ENCODE results near the gene JMJD1C.

The JMJD1C gene

GRCh38 chr10:63319231-63319630 lies 146.5 kb downstream of the JMJD1C start:
- Histone ChIP-seq H3K14ac (ENCODE audit: low read length) (no peak overlapping the region), H2BK5ac (ENCODE audit: low read length) (no peak overlapping the region), H2AFZ (ENCODE audit: low read length) (no peak overlapping the region), H3K9me3 (replicated peaks in 1 of 2; ENCODE audit: control insufficient read depth in 2 of 2, insufficient read depth in 1 of 2, low read depth in 1 of 2, low read length in 2 of 2) (peaks cover 0 to 6% of the 10 kb centered on the region in 2 donors), H3K23ac (ENCODE audit: low read depth, low read length, poor library complexity) (no peak overlapping the region), H3K4me3 (ENCODE audit: low read length in 2 of 2) (no peak overlapping the region), H3K27me3 (ENCODE audit: control insufficient read depth in 3 of 3, insufficient read depth in 3 of 3, low read depth in 1 of 3, low read length in 3 of 3) (no peaks in the 10 kb centered on the region), H2AK5ac (ENCODE audit: low read depth, low read length) (no peak overlapping the region), H3K9ac (ENCODE audit: low read depth, low read length, poor library complexity) (no peak overlapping the region), H3K36me3 (replicated peaks in 1 of 2; ENCODE audit: control insufficient read depth in 2 of 2, insufficient read depth in 2 of 2, low read length in 2 of 2) (peaks cover 0 to 5% of the 10 kb centered on the region in 2 donors), H4K91ac (ENCODE audit: low read depth, low read length, poor library complexity) (no peak overlapping the region), H3K27ac (replicated peaks; ENCODE audit: low read length) (no peak overlapping the region), H3K4ac (ENCODE audit: low read length) (no peak overlapping the region), H2BK15ac (ENCODE audit: low read length) (no peak overlapping the region), H3K4me1 (ENCODE audit: control insufficient read depth in 2 of 2, insufficient read depth in 1 of 2, low read depth in 1 of 2, low read length in 2 of 2) (peaks cover 3 to 7% of the 10 kb centered on the region in 2 donors), H4K8ac (ENCODE audit: low read depth, low read length) (no peak overlapping the region), H3K4me2 (ENCODE audit: insufficient read depth, low read length, poor library complexity, severe bottlenecking) (no peak overlapping the region), H2BK120ac (ENCODE audit: low read depth, low read length) (no peak overlapping the region), H2BK12ac (ENCODE audit: low read length) (no peak overlapping the region), H3K18ac (ENCODE audit: low read length) (no peak overlapping the region), H3K79me1 (ENCODE audit: low read depth, low read length) (peaks cover 3% of the 10 kb centered on the region)
- no peak for DNase-seq (ENCODE audit: low spot score)
- no CpG with 5 or more reads among the region's 3 CpGs for WGBS, 2 donors (ENCODE audit: extremely low coverage in 2 of 2, insufficient read length in 2 of 2, insufficient replicate concordance in 1 of 2)

- no peak overlapping the region for H3K9ac ChIP-seq (ENCODE audit: low read depth, low read length, poor library complexity)
These were observed 147.3 kb downstream of the JMJD1C start for GRCh38 chr10:63318491-63318890.

GRCh38 chr10:63314020-63314419 lies 151.8 kb downstream of the JMJD1C start:
- no peak overlapping the region for H3K4me2 ChIP-seq (ENCODE audit: insufficient read depth, low read length, poor library complexity, severe bottlenecking)
- H2BK5ac ChIP-seq (ENCODE audit: low read length): no peak overlapping the region
- H2BK12ac ChIP-seq (ENCODE audit: low read length): no peak overlapping the region
- no peak overlapping the region for H3K4me3 ChIP-seq (ENCODE audit: low read length in 2 of 2)
- no peak overlapping the region for H4K8ac ChIP-seq (ENCODE audit: low read depth, low read length)
- H3K14ac ChIP-seq (ENCODE audit: low read length): no peak overlapping the region
- H3K27ac ChIP-seq (replicated peaks; ENCODE audit: low read length): no peak overlapping the region
- H2AK5ac ChIP-seq (ENCODE audit: low read depth, low read length): no peak overlapping the region
- H3K9ac ChIP-seq (ENCODE audit: low read depth, low read length, poor library complexity): no peak overlapping the region
- H3K4me1 ChIP-seq (ENCODE audit: control insufficient read depth in 2 of 2, insufficient read depth in 1 of 2, low read depth in 1 of 2, low read length in 2 of 2): no peaks in the 10 kb centered on the region
- peaks cover 3% of the 10 kb centered on the region for H3K79me1 ChIP-seq (ENCODE audit: low read depth, low read length)
- H3K9me3 ChIP-seq (replicated peaks in 1 of 2; ENCODE audit: control insufficient read depth in 2 of 2, insufficient read depth in 1 of 2, low read depth in 1 of 2, low read length in 2 of 2): no peaks in the 10 kb centered on the region
- no peak overlapping the region for H2AFZ ChIP-seq (ENCODE audit: low read length)
- H2BK120ac ChIP-seq (ENCODE audit: low read depth, low read length): no peak overlapping the region
- DNase-seq (ENCODE audit: low spot score): no peak
- H3K4ac ChIP-seq (ENCODE audit: low read length): no peak overlapping the region
- no CpG with 5 or more reads among the region's 1 CpG for WGBS, 2 donors (ENCODE audit: extremely low coverage in 2 of 2, insufficient read length in 2 of 2, insufficient replicate concordance in 1 of 2)
- no peak overlapping the region for H3K23ac ChIP-seq (ENCODE audit: low read depth, low read length, poor library complexity)
- no peak overlapping the region for H4K91ac ChIP-seq (ENCODE audit: low read depth, low read length, poor library complexity)
- H3K27me3 ChIP-seq (ENCODE audit: control insufficient read depth in 3 of 3, insufficient read depth in 3 of 3, low read depth in 1 of 3, low read length in 3 of 3): no peaks in the 10 kb centered on the region
- H3K18ac ChIP-seq (ENCODE audit: low read length): no peak overlapping the region
- no peak overlapping the region for H2BK15ac ChIP-seq (ENCODE audit: low read length)
- peaks cover 0 to 5% of the 10 kb centered on the region in 2 donors for H3K36me3 ChIP-seq (replicated peaks in 1 of 2; ENCODE audit: control insufficient read depth in 2 of 2, insufficient read depth in 2 of 2, low read length in 2 of 2)

More at GRCh38 chr10:63318491-63318890, 147.3 kb downstream of the JMJD1C start:
- H2BK15ac ChIP-seq (ENCODE audit: low read length): no peak overlapping the region
- peaks cover 0 to 8% of the 10 kb centered on the region in 2 donors for H3K36me3 ChIP-seq (replicated peaks in 1 of 2; ENCODE audit: control insufficient read depth in 2 of 2, insufficient read depth in 2 of 2, low read length in 2 of 2)
- no peak overlapping the region for H2BK120ac ChIP-seq (ENCODE audit: low read depth, low read length)
- peaks cover 3% of the 10 kb centered on the region for H3K79me1 ChIP-seq (ENCODE audit: low read depth, low read length)
- H3K18ac ChIP-seq (ENCODE audit: low read length): no peak overlapping the region
- WGBS, 2 donors (ENCODE audit: extremely low coverage in 2 of 2, insufficient read length in 2 of 2, insufficient replicate concordance in 1 of 2): no CpG with 5 or more reads among the region's 3 CpGs
- H3K4me2 ChIP-seq (ENCODE audit: insufficient read depth, low read length, poor library complexity, severe bottlenecking): no peak overlapping the region
- no peak overlapping the region for H3K14ac ChIP-seq (ENCODE audit: low read length)
- H3K23ac ChIP-seq (ENCODE audit: low read depth, low read length, poor library complexity): no peak overlapping the region
- H3K27ac ChIP-seq (replicated peaks; ENCODE audit: low read length): no peak overlapping the region
- H2AFZ ChIP-seq (ENCODE audit: low read length): no peak overlapping the region
- H3K4me1 ChIP-seq (ENCODE audit: control insufficient read depth in 2 of 2, insufficient read depth in 1 of 2, low read depth in 1 of 2, low read length in 2 of 2): peaks cover 3 to 7% of the 10 kb centered on the region in 2 donors
- H3K27me3 ChIP-seq (ENCODE audit: control insufficient read depth in 3 of 3, insufficient read depth in 3 of 3, low read depth in 1 of 3, low read length in 3 of 3): no peaks in the 10 kb centered on the region
- DNase-seq (ENCODE audit: low spot score): no peak
- H2BK5ac ChIP-seq (ENCODE audit: low read length): no peak overlapping the region
- no peak overlapping the region for H2BK12ac ChIP-seq (ENCODE audit: low read length)
- H4K91ac ChIP-seq (ENCODE audit: low read depth, low read length, poor library complexity): no peak overlapping the region
- H4K8ac ChIP-seq (ENCODE audit: low read depth, low read length): no peak overlapping the region
- no peak overlapping the region for H3K4ac ChIP-seq (ENCODE audit: low read length)
- H3K9me3 ChIP-seq (replicated peaks in 1 of 2; ENCODE audit: control insufficient read depth in 2 of 2, insufficient read depth in 1 of 2, low read depth in 1 of 2, low read length in 2 of 2): peaks cover 0 to 6% of the 10 kb centered on the region in 2 donors
- H3K4me3 ChIP-seq (ENCODE audit: low read length in 2 of 2): no peak overlapping the region
- no peak overlapping the region for H2AK5ac ChIP-seq (ENCODE audit: low read depth, low read length)

GRCh38 chr10:63313066-63313717 lies 152.6 kb downstream of the JMJD1C start:
- no peak overlapping the region for H2BK12ac ChIP-seq (ENCODE audit: low read length)
- peaks cover 3% of the 10 kb centered on the region for H3K79me1 ChIP-seq (ENCODE audit: low read depth, low read length)
- no peak overlapping the region for H3K4me3 ChIP-seq (ENCODE audit: low read length in 2 of 2)
- H3K27me3 ChIP-seq (ENCODE audit: control insufficient read depth in 3 of 3, insufficient read depth in 3 of 3, low read depth in 1 of 3, low read length in 3 of 3): no peaks in the 10 kb centered on the region
- H3K14ac ChIP-seq (ENCODE audit: low read length): no peak overlapping the region
- no peak overlapping the region for H2AFZ ChIP-seq (ENCODE audit: low read length)
- no peaks in the 10 kb centered on the region for H3K9me3 ChIP-seq (replicated peaks in 1 of 2; ENCODE audit: control insufficient read depth in 2 of 2, insufficient read depth in 1 of 2, low read depth in 1 of 2, low read length in 2 of 2)
- no peak overlapping the region for H2BK120ac ChIP-seq (ENCODE audit: low read depth, low read length)
- H3K36me3 ChIP-seq (replicated peaks in 1 of 2; ENCODE audit: control insufficient read depth in 2 of 2, insufficient read depth in 2 of 2, low read length in 2 of 2): peaks cover 0 to 5% of the 10 kb centered on the region in 2 donors
- H3K4me1 ChIP-seq (ENCODE audit: control insufficient read depth in 2 of 2, insufficient read depth in 1 of 2, low read depth in 1 of 2, low read length in 2 of 2): no peaks in the 10 kb centered on the region
- no peak overlapping the region for H3K18ac ChIP-seq (ENCODE audit: low read length)
- no peak overlapping the region for H4K91ac ChIP-seq (ENCODE audit: low read depth, low read length, poor library complexity)
- H2AK5ac ChIP-seq (ENCODE audit: low read depth, low read length): no peak overlapping the region
- no peak overlapping the region for H3K4me2 ChIP-seq (ENCODE audit: insufficient read depth, low read length, poor library complexity, severe bottlenecking)
- H3K23ac ChIP-seq (ENCODE audit: low read depth, low read length, poor library complexity): no peak overlapping the region
- no peak overlapping the region for H2BK15ac ChIP-seq (ENCODE audit: low read length)
- H3K27ac ChIP-seq (replicated peaks; ENCODE audit: low read length): no peak overlapping the region
- no peak for DNase-seq (ENCODE audit: low spot score)
- H3K4ac ChIP-seq (ENCODE audit: low read length): no peak overlapping the region
- no peak overlapping the region for H2BK5ac ChIP-seq (ENCODE audit: low read length)
- no CpG with 5 or more reads among the region's 3 CpGs for WGBS, 2 donors (ENCODE audit: extremely low coverage in 2 of 2, insufficient read length in 2 of 2, insufficient replicate concordance in 1 of 2)
- H3K9ac ChIP-seq (ENCODE audit: low read depth, low read length, poor library complexity): no peak overlapping the region
- no peak overlapping the region for H4K8ac ChIP-seq (ENCODE audit: low read depth, low read length)

Data from neuronal stem cell (in vitro differentiated cells).